GM23338 (cell line): Measurements from ENCODE around the gene ALB. TPM values are rescaled to one million over a fixed set of nuclear protein-coding genes. Genes with fewer than 3 reads are reported as not detected.

ENCODE experiments used
- ATAC-seq: fragments of 200-7000 bp; cut with Tn5 transposase; 3 replicates; pipeline ENCODE4 v1.9.1; 2020
- DNase-seq: peaks from one replicate; pipeline ENCODE4 v3.0.0-alpha.2; 2015; ENCODE audit warnings: low spot score
- H2AFZ ChIP-seq: fragments of 200-600 bp; sonication (generic); 2 replicates; pipeline ENCODE4 v1.8.0; 2016; ENCODE audit warnings: antibody characterized with exemption, mild to moderate bottlenecking, moderate library complexity
- H3F3A ChIP-seq: fragments of 200-600 bp; sonication (generic); replicated peaks from 2 replicates; pipeline ENCODE4 v1.8.0; 2017; ENCODE audit warnings: antibody characterized with exemption, mixed run types, low read depth
- H3K27ac ChIP-seq: fragments of 200-600 bp; sonication (generic); 2 replicates; pipeline ENCODE4 v1.6.1; 2016; ENCODE audit warnings: low read depth
- H3K27me3 ChIP-seq: fragments of 200-600 bp; sonication (generic); 2 replicates; pipeline ENCODE4 v1.8.0; 2016; ENCODE audit warnings: mild to moderate bottlenecking, mixed run types, moderate library complexity; ENCODE audit not compliant: insufficient read depth
- H3K36me3 ChIP-seq: fragments of 200-600 bp; sonication (generic); 2 replicates; pipeline ENCODE4 v1.8.0; 2016; ENCODE audit warnings: mild to moderate bottlenecking; ENCODE audit not compliant: insufficient read depth
- H3K4me1 ChIP-seq: fragments of 200-600 bp; sonication (generic); 2 replicates; pipeline ENCODE4 v1.8.0; 2016; ENCODE audit warnings: mild to moderate bottlenecking, moderate library complexity; ENCODE audit not compliant: insufficient read depth
- H3K4me2 ChIP-seq: fragments of 200-600 bp; sonication (generic); 2 replicates; pipeline ENCODE4 v1.7.1; 2017; ENCODE audit warnings: mixed run types
- H3K4me3 ChIP-seq: fragments of 200-600 bp; sonication (generic); 2 replicates; pipeline ENCODE4 v1.6.1; 2016; ENCODE audit warnings: mixed run types
- H3K79me2 ChIP-seq: fragments of 200-600 bp; sonication (generic); replicated peaks from 2 replicates; pipeline ENCODE4 v1.8.0; 2017; ENCODE audit warnings: mild to moderate bottlenecking; ENCODE audit not compliant: insufficient read depth
- H3K9me2 ChIP-seq: fragments of 200-600 bp; sonication (generic); 2 replicates; pipeline ENCODE4 v1.8.0; 2017; ENCODE audit not compliant: insufficient read depth
- H4K20me1 ChIP-seq: fragments of 200-600 bp; sonication (generic); replicated peaks from 2 replicates; pipeline ENCODE4 v1.8.0; 2017; ENCODE audit warnings: mild to moderate bottlenecking; ENCODE audit not compliant: insufficient read depth
- H3K27ac Mint-ChIP-seq: 2 replicates; pipeline ENCODE4 v1.8.0; 2020; ENCODE audit warnings: inconsistent platforms, mild to moderate bottlenecking, moderate library complexity, mixed read lengths
- H3K27me3 Mint-ChIP-seq: 3 replicates; pipeline ENCODE4 v1.8.0; 2022; ENCODE audit warnings: low read depth, mild to moderate bottlenecking, moderate library complexity, mixed read lengths, inconsistent platforms; ENCODE audit not compliant: insufficient read depth, poor library complexity
- H3K36me3 Mint-ChIP-seq: 3 replicates; pipeline ENCODE4 v1.8.0; 2021; ENCODE audit warnings: low read depth, mild to moderate bottlenecking, inconsistent platforms, moderate library complexity, mixed read lengths
- H3K4me1 Mint-ChIP-seq: 3 replicates; pipeline ENCODE4 v1.8.0; 2020; ENCODE audit warnings: mild to moderate bottlenecking, inconsistent platforms, mixed read lengths
- H3K4me3 Mint-ChIP-seq: 3 replicates; pipeline ENCODE4 v1.8.0; 2021; ENCODE audit warnings: moderate library complexity, mild to moderate bottlenecking, inconsistent platforms, mixed read lengths
- H3K9me3 Mint-ChIP-seq: 3 replicates; pipeline ENCODE4 v1.8.0; 2020; ENCODE audit warnings: moderate library complexity, mild to moderate bottlenecking, inconsistent platforms, mixed read lengths
- CREB1 ChIP-seq: fragments of 250-450 bp; sonication (Bioruptor Pico); IDR thresholded peaks from 2 replicates; pipeline ENCODE4 v1.5.0; 2020; ENCODE audit warnings: low read depth, mild to moderate bottlenecking, moderate library complexity
- CTCF ChIP-seq, 2 experiments: fragments of 200-600 bp in 1 of 2; sonication (generic) in 1 of 2; conservative IDR thresholded peaks; 2 replicates each; pipeline versions ENCODE4 v1.5.1 to v1.6.1; 2016 to 2017; ENCODE audit warnings: antibody characterized with exemption in 2 of 2, low read depth in 2 of 2, mild to moderate bottlenecking in 2 of 2, moderate library complexity in 1 of 2
- ETS1 ChIP-seq: IDR thresholded peaks from 2 replicates; pipeline ENCODE4 v1.6.1; 2016; ENCODE audit warnings: antibody characterized with exemption
- EZH2 ChIP-seq: fragments of 200-600 bp; sonication (generic); IDR thresholded peaks from one replicate; pipeline ENCODE4 v1.8.0; 2017; ENCODE audit warnings: antibody characterized with exemption, mild to moderate bottlenecking, low read depth; ENCODE audit not compliant: unreplicated experiment
- EZH2phosphoT487 ChIP-seq: fragments of 200-600 bp; sonication (generic); IDR thresholded peaks from one replicate; pipeline ENCODE4 v1.8.1; 2018; ENCODE audit warnings: antibody characterized with exemption; ENCODE audit not compliant: unreplicated experiment
- JUNB ChIP-seq: IDR thresholded peaks from one replicate; pipeline ENCODE4 v1.6.1; 2016; ENCODE audit warnings: antibody characterized with exemption; ENCODE audit not compliant: unreplicated experiment
- NANOG ChIP-seq: IDR thresholded peaks from 2 replicates; pipeline ENCODE4 v1.6.1; 2016; ENCODE audit warnings: antibody characterized with exemption, borderline replicate concordance
- POLR2AphosphoS5 ChIP-seq: IDR thresholded peaks from 2 replicates; pipeline ENCODE4 v1.6.1; 2016; ENCODE audit warnings: antibody characterized with exemption, low read depth
- REST ChIP-seq: IDR thresholded peaks from one replicate; pipeline ENCODE4 v1.6.1; 2018; ENCODE audit warnings: antibody characterized with exemption; ENCODE audit not compliant: unreplicated experiment
- STAT1 ChIP-seq: IDR thresholded peaks from one replicate; pipeline ENCODE4 v1.6.1; 2016; ENCODE audit warnings: antibody characterized with exemption; ENCODE audit not compliant: unreplicated experiment
- ZNF114 ChIP-seq: fragments of 250-450 bp; sonication (Bioruptor Pico); IDR thresholded peaks from 2 replicates; pipeline ENCODE4 v1.5.0; 2020; ENCODE audit warnings: mild to moderate bottlenecking, moderate library complexity
- ZNF331 ChIP-seq: fragments of 250-450 bp; sonication (Bioruptor Pico); IDR thresholded peaks from 2 replicates; pipeline ENCODE4 v1.5.0; 2020; ENCODE audit warnings: low read depth, mild to moderate bottlenecking, moderate library complexity
- ZNF462 ChIP-seq: fragments of 250-450 bp; sonication (Bioruptor Pico); IDR thresholded peaks from 2 replicates; pipeline ENCODE4 v1.5.0; 2020; ENCODE audit warnings: mild to moderate bottlenecking, moderate library complexity
- polyA plus RNA-seq: library from polyadenylated mRNA; unstranded; fragments of >200 nt; fragmentation: Nextera tagmentation; extraction: Ambion mirVana; gene quantifications from 2 replicates; pipeline ENCODE4 v1.2.1, GENCODE V29; 2016
- total RNA-seq: library from RNA; depleted of rRNA; stranded (reverse); fragments of >200 nt; shearing (Covaris generic); gene quantifications from 2 replicates; pipeline ENCODE4 v1.2.3, GENCODE V29; 2014

ALB gene
- total and polyA plus RNA-seq, 2 experiments from 2014 or later, result not detected

- Mint-ChIP-seq H3K4me3 (no peak overlapping the region), H3K36me3 (no peaks in the 10 kb centered on the region), H3K27me3 (no peaks in the 10 kb centered on the region), H3K4me1 (peaks cover 10% of the 10 kb centered on the region; the same call in 2 of the 3 replicates), H3K27ac (no peak overlapping the region), H3K9me3 (no peaks in the 10 kb centered on the region; the same call in 2 of the 3 replicates)
- no peak overlapping the region for H3K27ac ChIP-seq
- H3K4me1 ChIP-seq, result no peaks in the 10 kb centered on the region
- no peaks in the 10 kb centered on the region for H3K27me3 ChIP-seq
- no peak overlapping the region for H3K4me2 ChIP-seq
- H3K4me3 ChIP-seq, result no peak overlapping the region
- no peaks in the 10 kb centered on the region for H3F3A ChIP-seq
- no peaks in the 10 kb centered on the region for H3K36me3 ChIP-seq
- TF ChIP-seq ZNF114 (CRISPR knock-in tag) (no peak), ETS1 (no peak), JUNB (no peak), NANOG (no peak), EZH2phosphoT487 (no peak), CREB1 (CRISPR knock-in tag) (no peak), STAT1 (no peak), ZNF462 (CRISPR knock-in tag) (no peak), REST (no peak), POLR2AphosphoS5 (no peak), EZH2 (no peak), ZNF331 (no peak), CTCF (conservative IDR thresholded peaks at IDR 0.05; ENCODE audit: low read depth in 2 of 2) (no peak)
- H2AFZ ChIP-seq, result no peak overlapping the region
- H3K9me2 ChIP-seq, result no peaks in the 10 kb centered on the region; the same call in 1 of the 2 replicates
- no peaks in the 10 kb centered on the region for H4K20me1 ChIP-seq
- no peaks in the 10 kb centered on the region for H3K79me2 ChIP-seq
- DNase-seq (no peak), ATAC-seq (no peak)
Observed at GRCh38 chr4:73419106-73420038, 15.3 kb downstream of the ALB start.
